ENCODE measurements around the gene TMEM107. TPM values are rescaled to one million over a fixed set of nuclear protein-coding genes. Genes with fewer than 3 reads are reported as not detected.

TMEM107 gene
- total and polyA plus RNA-seq, 10 of the 15 experiments (the other 5 are each of a cell fraction or from before 2014, with no cell fraction given): 7.9 to 38.7 (median 22.9) TPM

- TF ChIP-seq, protein P1, sequence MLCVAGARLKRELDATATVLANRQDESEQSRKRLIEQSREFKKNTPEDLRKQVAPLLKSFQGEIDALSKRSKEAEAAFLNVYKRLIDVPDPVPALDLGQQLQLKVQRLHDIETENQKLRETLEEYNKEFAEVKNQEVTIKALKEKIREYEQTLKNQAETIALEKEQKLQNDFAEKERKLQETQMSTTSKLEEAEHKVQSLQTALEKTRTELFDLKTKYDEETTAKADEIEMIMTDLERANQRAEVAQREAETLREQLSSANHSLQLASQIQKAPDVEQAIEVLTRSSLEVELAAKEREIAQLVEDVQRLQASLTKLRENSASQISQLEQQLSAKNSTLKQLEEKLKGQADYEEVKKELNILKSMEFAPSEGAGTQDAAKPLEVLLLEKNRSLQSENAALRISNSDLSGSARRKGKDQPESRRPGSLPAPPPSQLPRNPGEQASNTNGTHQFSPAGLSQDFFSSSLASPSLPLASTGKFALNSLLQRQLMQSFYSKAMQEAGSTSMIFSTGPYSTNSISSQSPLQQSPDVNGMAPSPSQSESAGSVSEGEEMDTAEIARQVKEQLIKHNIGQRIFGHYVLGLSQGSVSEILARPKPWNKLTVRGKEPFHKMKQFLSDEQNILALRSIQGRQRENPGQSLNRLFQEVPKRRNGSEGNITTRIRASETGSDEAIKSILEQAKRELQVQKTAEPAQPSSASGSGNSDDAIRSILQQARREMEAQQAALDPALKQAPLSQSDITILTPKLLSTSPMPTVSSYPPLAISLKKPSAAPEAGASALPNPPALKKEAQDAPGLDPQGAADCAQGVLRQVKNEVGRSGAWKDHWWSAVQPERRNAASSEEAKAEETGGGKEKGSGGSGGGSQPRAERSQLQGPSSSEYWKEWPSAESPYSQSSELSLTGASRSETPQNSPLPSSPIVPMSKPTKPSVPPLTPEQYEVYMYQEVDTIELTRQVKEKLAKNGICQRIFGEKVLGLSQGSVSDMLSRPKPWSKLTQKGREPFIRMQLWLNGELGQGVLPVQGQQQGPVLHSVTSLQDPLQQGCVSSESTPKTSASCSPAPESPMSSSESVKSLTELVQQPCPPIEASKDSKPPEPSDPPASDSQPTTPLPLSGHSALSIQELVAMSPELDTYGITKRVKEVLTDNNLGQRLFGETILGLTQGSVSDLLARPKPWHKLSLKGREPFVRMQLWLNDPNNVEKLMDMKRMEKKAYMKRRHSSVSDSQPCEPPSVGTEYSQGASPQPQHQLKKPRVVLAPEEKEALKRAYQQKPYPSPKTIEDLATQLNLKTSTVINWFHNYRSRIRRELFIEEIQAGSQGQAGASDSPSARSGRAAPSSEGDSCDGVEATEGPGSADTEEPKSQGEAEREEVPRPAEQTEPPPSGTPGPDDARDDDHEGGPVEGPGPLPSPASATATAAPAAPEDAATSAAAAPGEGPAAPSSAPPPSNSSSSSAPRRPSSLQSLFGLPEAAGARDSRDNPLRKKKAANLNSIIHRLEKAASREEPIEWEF (IDR thresholded peaks at IDR 0.05; ENCODE audit: insufficient replicate concordance, low read depth, low read length): no peak
- TF ChIP-seq SIX5 (IDR thresholded peaks at IDR 0.05; ENCODE audit: low read depth, low read length, severe bottlenecking) (no peak), CREM (IDR thresholded peaks at IDR 0.05; ENCODE audit: low read depth) (peak; percentile 54; the same call in 1 of the 2 replicates), MLLT1 (IDR thresholded peaks at IDR 0.05) (0 out of 2 replicates have a peak, but pooled peaks have one; percentile 50), PAX8 (IDR thresholded peaks at IDR 0.05) (no peak), HDAC2 (IDR thresholded peaks at IDR 0.05) (0 out of 2 replicates have a peak, but pooled peaks have one; percentile 8), JUND (IDR thresholded peaks at IDR 0.05; ENCODE audit: low read depth, low read length) (no peak), CREB1 (IDR thresholded peaks at IDR 0.05; ENCODE audit: low read depth) (peak; percentile 76)
- TF ChIP-seq, protein P2, sequence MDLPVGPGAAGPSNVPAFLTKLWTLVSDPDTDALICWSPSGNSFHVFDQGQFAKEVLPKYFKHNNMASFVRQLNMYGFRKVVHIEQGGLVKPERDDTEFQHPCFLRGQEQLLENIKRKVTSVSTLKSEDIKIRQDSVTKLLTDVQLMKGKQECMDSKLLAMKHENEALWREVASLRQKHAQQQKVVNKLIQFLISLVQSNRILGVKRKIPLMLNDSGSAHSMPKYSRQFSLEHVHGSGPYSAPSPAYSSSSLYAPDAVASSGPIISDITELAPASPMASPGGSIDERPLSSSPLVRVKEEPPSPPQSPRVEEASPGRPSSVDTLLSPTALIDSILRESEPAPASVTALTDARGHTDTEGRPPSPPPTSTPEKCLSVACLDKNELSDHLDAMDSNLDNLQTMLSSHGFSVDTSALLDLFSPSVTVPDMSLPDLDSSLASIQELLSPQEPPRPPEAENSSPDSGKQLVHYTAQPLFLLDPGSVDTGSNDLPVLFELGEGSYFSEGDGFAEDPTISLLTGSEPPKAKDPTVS (IDR thresholded peaks at IDR 0.05; ENCODE audit: low read depth, low read length): 0 out of 2 replicates have a peak, but pooled peaks have one; percentile 44
- TF ChIP-seq, protein P3, sequence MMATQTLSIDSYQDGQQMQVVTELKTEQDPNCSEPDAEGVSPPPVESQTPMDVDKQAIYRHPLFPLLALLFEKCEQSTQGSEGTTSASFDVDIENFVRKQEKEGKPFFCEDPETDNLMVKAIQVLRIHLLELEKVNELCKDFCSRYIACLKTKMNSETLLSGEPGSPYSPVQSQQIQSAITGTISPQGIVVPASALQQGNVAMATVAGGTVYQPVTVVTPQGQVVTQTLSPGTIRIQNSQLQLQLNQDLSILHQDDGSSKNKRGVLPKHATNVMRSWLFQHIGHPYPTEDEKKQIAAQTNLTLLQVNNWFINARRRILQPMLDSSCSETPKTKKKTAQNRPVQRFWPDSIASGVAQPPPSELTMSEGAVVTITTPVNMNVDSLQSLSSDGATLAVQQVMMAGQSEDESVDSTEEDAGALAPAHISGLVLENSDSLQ (IDR thresholded peaks at IDR 0.05): peak; percentile 48; the same call in 1 of the 2 replicates
- TF ChIP-seq, protein P4, sequence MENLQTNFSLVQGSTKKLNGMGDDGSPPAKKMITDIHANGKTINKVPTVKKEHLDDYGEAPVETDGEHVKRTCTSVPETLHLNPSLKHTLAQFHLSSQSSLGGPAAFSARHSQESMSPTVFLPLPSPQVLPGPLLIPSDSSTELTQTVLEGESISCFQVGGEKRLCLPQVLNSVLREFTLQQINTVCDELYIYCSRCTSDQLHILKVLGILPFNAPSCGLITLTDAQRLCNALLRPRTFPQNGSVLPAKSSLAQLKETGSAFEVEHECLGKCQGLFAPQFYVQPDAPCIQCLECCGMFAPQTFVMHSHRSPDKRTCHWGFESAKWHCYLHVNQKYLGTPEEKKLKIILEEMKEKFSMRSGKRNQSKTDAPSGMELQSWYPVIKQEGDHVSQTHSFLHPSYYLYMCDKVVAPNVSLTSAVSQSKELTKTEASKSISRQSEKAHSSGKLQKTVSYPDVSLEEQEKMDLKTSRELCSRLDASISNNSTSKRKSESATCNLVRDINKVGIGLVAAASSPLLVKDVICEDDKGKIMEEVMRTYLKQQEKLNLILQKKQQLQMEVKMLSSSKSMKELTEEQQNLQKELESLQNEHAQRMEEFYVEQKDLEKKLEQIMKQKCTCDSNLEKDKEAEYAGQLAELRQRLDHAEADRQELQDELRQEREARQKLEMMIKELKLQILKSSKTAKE (IDR thresholded peaks at IDR 0.05; ENCODE audit: low read depth, poor library complexity, severe bottlenecking): peak; percentile 23
Measured at GRCh38 chr17:8220783-8221662, 44.8 kb upstream of the TMEM107 start (continued).
